ENCODE measurements around the gene CCDC126.
A peak's percentile ranks its signal among the peaks of the same experiment; 100 is the strongest.
"Not testable (repeated sequence)": the region's sequence is repeated elsewhere in the genome, so short reads cannot be mapped to it uniquely, and the experiment has no call there.

CCDC126 gene, protein sequence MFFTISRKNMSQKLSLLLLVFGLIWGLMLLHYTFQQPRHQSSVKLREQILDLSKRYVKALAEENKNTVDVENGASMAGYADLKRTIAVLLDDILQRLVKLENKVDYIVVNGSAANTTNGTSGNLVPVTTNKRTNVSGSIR

DNA sequence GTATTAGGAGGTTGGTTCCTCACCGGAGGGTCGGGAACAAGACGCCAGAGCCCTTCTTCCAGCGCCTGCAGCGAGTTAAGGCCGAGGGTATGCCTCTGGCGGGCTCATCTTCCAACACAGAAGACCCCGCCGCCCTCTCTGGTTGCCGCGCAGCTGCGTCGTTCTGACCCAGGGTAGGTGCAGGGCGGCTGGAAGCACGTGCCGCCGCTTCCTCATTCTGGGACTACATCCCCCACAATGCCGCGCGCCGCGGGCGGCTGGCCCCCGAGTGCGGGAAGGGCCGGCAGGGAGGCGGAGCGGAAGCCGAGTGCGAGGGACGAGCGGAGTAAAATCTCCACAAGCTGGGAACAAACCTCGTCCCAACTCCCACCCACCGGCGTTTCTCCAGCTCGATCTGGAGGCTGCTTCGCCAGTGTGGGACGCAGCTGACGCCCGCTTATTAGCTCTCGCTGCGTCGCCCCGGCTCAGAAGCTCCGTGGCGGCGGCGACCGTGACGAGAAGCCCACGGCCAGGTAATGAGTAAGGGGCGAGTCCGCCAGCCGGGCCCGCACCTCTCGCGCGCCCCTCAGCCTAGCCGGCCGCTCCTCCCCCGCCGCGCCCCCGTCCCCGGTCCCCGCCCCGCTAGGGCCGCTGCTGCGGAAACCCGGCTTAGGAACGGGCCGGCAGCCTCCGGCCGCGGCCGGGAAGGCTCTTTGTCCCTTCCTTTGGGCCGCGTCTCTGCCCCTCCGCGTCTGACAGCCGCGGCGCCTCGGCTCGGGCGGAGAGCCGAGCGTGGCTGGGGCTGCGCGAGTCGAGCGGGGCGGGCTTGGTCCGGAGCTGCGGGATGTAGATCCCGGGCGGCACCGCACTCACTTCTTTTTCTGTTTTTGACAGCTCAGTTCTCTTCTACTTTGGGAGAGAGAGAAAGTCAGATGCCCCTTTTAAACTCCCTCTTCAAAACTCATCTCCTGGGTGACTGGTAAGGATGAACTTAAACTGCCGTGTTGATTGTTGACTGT lies at the start of gene CCDC126:
CCDC126 (plus strand) TSS at position 289 of the 998 bp plus-strand sequence. CDS start 13,934 bp downstream, outside the sequence.
- DNase-seq, result peak; percentile 73

DNA sequence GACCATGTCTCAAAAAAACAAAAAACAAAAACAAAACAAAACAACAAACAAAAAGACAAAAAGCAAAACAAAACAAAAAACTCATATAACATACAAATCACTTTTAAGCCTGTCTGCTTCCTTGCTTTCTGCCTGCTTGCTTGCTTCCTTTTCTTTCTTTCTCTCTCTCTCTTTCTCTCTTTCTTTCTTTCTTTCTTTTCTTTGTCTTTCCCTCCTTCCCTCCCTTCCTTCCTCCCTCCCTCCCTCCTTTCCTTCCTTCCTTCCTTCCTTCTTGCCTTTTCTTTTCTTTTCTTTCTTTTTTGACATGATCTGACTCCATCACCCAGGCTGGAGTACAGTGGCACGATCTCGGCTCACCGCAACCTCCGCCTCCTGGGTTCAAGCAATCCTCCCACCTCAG lies 49.5 kb upstream of the CCDC126 start:
- no peak for DNase-seq

DNA sequence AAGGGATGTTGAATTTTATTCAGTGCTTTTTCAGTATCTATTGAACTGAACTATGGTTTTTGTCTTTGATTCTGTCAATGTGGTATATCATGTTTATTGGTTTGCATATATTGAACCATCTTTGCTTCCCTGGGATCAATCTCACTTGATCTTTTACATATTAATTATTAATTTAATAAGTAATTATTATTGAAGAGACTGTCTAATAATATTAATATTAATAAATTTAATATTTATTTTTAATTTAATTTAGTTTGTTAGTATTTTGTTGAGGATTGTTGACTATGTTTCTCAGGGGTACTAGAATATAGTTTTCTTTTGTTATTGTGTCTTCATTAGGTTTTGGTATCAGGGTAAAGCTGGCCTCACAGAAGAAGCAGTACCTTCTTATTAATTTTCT lies 38.9 kb upstream of the CCDC126 start:
- no peak for DNase-seq

- peak; percentile 42 for DNase-seq
These were observed 26.5 kb upstream of the CCDC126 start for GRCh38 chr7:23570592-23571200.

GRCh38 chr7:23581975-23582374 lies 15.2 kb upstream of the CCDC126 start:
- DNase-seq, result not testable (repeated sequence)

- not testable (repeated sequence) for DNase-seq
These were observed 11.9 kb upstream of the CCDC126 start for GRCh38 chr7:23585304-23585703.

- no peak for DNase-seq
These were observed 11.0 kb upstream of the CCDC126 start for GRCh38 chr7:23586159-23586558.

DNA sequence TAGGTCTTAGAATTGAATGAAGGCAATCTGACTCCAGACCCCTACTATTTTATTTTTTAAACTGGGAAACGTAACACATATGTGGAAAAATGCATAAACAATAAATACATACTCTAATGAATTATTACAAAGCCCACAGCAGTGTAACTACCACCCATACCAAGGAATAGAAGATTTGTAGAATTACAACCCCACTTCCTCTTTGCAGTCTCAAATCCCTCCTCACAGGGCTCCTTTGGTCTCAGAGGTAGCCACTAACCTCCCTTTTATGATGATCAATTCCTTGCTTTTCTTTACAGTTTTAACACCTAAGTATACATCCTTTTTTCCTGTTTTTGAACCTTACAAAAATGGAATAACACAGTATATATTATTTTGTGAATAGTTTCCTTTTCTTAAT lies 6.7 kb upstream of the CCDC126 start:
- no peak for DNase-seq

- no peak for DNase-seq
These were observed 3.5 kb upstream of the CCDC126 start for GRCh38 chr7:23593706-23594105.

- DNase-seq, result no peak
These were observed 2.1 kb upstream of the CCDC126 start for GRCh38 chr7:23594879-23595604.

DNA sequence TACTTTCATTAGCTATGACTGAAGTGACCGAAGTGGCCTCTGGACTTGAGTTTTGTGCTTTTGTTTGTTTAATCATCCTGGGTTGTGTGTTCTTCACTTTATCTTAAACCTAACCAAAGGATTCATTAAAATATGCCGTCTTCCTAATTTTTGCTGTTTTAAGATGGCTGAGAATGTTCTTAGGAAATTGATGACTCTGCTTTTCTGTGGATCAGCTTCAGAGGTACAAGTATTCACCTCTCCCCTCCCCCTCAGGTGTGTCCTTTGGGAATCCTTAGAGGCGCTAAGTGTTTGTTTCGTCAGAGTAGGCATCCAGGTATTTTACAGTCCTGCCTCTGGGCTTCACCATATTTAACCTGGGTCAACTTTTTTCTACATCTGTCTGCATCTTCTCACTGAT lies 1.1 kb downstream of the CCDC126 start:
- DNase-seq, result peak; percentile 7

GRCh38 chr7:23600236-23600635 lies 3.1 kb downstream of the CCDC126 start:
- no peak for DNase-seq

- DNase-seq, result no peak
These were observed 6.6 kb downstream of the CCDC126 start for GRCh38 chr7:23603632-23604295.

DNA sequence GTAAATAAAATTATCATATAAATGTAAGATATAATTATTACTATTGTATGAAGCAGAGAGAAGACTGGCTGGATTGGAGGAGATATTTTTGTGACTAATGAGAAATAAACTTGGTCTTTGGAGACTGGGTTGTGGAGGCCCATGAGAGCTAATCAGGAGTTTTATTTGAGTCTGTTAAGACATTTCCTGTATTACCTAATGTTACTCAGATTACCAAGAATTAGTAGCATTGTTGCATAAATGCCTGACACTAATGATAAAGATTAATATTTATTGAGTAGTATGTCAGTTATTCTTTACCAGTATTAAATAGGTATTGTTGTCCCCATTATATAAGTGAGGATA lies 7.1 kb downstream of the CCDC126 start:
- DNase-seq, result no peak

DNA sequence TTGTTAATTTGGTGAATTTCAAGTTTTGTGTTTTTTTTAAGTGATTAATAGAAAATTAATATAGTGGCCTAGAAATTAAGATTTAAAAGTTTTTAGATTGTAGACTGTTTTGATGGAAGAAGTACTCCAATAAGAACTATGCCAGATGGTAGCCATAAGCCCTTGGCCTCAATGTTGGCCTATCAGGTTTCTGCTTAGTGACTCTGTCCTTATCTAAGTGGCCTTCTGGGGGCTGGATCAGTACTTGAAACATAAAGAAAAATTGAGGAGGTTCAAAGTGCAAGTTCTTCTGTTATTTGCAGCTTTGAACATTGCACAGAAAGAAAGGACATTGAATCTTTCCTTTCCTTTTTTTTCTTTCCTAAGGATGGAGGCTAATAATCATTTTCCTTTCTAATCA lies 9.9 kb downstream of the CCDC126 start:
- DNase-seq, result no peak

DNA sequence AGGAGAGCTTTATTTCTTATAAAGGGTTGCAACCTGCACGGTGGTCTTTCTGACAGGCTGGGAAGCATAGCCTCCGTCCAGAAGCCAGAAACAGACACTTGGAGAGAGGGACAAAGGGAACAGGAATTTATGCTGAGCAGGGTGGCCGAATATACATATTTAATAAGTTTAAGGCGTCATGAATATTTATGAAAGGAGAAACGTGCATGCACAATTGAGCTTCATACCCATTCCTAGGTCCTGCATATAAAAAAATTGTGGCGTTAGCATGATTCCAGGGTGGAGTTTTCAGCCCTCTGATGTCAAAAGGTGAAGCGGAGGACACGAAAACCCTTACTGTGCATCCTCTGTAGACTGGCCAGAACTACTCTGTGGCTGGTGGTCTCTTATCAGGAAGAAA lies 10.7 kb downstream of the CCDC126 start:
- no peak for DNase-seq

DNA sequence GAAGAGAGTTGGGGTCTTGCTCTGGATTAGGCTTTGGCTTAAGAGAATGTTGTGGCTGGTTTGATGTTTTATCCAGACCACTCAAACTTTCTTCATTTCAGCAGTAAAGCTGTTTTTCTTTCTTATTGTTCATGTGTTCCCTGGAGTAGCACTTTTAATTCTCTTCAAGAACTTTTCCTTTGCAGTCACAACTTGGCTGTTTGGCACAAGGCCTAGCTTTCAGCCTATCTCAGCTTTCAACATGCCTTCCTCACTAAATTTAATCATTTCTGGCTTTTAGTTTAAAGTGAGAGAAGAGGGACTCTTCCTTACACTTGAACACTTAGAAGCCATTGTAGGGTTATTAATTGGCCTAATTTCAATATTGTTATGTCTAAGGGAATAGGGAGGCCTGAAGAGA lies 18.1 kb downstream of the CCDC126 start:
- no peak for DNase-seq

DNA sequence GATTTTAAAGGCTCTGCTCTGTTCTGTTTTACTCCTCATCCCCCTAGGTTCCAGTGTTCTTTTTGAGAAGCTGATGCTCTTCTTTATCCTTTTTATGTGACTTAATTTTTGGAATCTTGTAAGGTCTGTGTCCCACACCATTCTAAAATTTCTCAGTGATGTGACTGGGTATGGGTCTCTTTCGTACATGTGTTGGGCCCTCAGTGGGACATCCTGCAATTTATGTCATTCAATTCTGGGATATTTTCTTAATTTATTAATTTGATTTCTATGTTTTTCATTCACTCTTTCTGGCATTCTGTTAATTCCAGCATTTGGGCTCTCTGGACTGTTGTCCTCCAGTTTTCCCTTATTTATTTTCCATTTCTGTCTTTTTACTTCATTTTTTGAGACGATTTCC lies 19.4 kb downstream of the CCDC126 start:
- no peak for DNase-seq

DNA sequence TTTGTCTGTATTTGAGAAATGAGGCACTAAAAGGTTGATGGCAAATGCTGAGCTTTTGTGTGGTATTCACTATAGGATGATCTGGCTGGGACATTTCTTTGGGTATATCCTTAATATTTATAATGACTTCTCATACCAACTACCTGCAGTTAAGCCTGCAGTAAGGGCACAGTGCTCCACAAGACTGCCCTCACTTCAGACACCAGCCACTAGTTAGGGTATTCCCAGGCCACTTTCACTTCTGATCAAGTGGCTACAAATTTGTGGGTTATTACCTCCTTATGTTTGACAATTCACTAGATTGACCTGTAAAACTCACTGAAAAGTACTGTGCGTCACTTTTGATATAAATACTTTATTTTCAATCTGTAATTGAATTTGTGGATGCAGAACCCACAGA lies 20.3 kb downstream of the CCDC126 start:
- DNase-seq, result no peak

GRCh38 chr7:23618241-23618640 lies 21.1 kb downstream of the CCDC126 start:
- DNase-seq, result no peak

GRCh38 chr7:23619141-23619540 lies 22.0 kb downstream of the CCDC126 start:
- no peak for DNase-seq

DNA sequence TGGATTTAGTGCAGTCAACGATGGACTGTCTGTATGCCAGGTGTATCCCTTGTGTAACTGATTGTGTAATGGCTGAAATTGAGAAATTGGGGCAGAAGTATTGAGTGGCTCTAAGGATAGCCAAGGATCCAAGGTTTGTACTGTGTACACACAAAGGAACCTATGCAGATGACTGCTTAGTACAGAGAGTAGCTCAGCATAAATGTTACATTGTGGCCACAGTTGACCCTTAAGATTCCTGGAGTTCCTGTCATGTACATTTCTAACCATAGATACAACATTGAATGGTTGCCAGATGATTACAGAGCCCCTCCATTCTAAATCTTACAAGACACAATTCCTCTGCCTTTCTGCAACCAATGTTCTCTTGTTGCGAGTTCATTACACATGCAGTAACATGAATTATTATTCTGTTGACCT lies 25.3 kb downstream of the CCDC126 start:
- no peak for DNase-seq

DNA sequence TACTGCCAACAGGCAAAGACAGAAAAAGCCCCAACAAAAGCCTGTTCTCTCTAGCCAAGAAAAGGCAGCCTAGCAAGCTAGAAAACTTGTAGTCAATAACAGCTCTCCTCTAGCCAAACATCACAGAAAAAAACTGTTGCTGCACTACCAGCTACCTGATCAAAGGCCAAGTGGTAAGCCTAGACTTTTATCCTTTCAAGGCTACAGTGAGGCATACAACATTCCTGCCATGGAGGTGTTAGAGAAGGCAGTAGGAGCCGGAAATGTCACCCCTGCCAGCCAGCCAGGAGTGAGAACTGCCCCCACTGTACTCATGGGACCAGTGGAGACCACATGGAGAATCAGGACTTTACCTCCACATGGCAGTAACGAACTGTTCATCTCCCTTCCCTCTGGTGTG lies 31.2 kb downstream of the CCDC126 start:
- no peak for DNase-seq
